ENCODE measurements around the gene ATP2A2.

The ATP2A2 gene

DNA sequence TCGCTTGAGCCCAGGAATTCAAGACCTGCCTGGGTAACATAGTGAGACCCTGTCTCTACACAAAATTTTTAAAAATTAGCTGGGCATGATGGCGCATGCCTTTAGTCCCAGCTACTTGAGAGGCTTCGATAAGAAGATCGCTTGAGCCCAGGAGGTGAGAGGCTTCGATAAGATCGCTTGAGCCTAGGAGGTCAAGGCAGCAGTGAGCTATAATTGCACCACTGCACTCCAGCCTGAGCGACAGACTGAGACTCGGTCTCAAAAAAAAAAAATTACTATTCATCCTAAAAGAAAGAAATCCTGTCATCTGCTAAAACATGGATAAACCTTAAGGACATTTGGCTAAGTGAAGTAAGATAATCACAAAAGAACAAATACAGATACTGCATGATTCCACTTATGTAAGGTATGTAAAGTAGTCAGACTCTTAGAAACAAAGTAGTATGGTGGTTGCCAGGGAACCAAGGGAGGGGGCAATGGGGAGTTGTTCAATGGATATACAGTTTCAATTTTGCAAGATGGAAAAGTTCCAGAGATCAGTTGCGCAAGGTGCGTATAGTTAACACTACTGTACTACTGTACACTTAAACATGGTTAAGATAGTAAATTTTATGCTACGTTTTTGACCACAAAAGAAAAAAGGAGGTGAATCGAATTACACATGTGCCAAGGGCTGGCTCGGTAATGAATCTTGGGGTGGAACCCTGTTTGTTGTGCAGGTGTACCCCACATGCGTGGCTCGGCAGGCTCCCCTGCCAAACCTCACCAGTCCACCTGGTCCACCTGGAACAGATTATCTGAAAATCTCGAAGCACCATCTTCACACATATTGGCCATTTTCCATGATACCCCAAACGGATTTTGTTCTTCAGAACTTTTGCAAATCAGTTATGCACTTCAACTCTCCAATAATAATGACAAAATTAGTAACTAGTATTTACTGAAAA, 18.3 kb upstream of the ATP2A2 start:
- no peak for DNase-seq (ENCODE audit: low read depth)

DNA sequence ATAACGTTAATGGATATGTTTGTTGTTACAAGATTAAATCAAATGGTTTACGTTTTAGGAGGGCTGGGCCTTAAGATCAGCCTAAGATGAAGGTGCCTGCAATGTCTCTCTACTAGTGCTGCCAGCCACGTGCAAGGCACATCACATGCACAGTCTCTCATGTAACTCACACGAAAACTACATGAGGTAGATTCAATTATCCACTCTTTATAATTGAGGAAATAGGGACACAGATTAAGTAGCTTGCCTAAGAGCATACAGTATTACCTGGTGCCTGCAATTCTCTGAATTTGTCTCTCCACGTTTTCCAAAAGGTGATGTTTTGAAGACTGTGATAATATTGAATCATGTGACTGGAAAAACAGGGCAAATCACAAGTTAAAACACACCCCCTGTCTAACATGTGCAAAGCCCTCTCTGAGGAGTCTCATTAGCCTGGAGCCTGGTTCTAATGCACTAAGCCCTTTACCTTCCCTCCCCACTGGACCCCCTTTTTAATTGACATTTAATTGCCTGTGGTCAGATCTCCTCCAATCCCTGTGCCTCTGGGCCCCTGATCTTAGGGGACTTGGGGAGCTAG, 14.6 kb upstream of the ATP2A2 start:
- DNase-seq (ENCODE audit: low read depth), result no peak

DNA sequence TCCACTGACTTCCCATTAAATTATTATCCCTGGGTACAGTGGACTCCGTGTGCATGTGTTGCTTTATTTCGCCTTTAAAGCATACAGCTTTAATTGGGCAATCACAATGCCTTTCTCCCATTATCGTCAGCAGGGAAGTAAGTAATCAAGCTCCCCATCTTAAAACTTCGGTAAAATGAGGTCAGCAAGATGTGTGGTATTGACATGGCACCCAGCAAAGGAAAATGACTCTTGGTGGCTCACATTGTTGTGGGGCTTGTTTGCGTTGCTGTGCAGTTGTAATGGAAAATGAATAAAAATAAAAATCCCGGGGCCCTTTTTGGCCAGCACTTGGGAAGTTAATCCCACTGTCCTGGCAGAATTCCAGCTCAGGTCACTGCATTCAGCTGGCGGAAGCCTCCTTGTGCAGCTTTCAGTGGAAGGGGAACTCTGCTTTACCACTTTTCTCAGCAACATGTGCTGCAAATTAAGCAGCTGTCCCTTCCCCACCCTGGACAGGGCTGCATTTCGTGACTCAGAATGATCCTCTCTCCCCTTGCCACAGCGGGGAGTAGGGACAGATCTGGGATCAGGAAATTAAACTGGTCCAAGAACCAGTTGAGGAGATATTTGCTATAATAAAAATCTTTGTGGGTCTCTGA, 13.9 kb upstream of the ATP2A2 start:
- no peak for DNase-seq (ENCODE audit: low read depth)

DNA sequence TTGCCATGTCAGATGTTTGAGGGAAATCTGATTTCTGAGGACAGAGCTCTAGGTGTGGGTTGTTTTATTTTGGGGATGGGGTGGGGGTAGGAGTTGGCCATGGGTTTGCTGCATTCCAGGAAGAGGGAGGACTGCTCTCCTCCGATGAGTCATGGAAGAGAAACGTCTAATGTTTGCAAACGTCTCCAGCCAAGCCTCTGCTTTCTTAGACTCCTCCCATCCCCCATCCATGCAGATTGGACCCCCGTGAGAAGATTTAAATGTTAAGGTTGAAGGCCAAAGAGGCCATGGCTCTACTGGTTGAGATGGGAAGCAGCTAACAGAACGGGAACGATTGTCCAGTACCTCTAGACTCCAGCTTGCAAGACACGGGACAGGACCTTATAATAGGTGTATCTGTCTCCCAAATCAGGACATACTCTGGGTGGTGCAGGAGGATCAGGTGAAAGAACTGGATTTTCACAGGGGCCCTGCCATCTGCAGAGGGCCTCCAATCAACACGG, 11.4 kb upstream of the ATP2A2 start:
- no peak for DNase-seq (ENCODE audit: low read depth)

DNA sequence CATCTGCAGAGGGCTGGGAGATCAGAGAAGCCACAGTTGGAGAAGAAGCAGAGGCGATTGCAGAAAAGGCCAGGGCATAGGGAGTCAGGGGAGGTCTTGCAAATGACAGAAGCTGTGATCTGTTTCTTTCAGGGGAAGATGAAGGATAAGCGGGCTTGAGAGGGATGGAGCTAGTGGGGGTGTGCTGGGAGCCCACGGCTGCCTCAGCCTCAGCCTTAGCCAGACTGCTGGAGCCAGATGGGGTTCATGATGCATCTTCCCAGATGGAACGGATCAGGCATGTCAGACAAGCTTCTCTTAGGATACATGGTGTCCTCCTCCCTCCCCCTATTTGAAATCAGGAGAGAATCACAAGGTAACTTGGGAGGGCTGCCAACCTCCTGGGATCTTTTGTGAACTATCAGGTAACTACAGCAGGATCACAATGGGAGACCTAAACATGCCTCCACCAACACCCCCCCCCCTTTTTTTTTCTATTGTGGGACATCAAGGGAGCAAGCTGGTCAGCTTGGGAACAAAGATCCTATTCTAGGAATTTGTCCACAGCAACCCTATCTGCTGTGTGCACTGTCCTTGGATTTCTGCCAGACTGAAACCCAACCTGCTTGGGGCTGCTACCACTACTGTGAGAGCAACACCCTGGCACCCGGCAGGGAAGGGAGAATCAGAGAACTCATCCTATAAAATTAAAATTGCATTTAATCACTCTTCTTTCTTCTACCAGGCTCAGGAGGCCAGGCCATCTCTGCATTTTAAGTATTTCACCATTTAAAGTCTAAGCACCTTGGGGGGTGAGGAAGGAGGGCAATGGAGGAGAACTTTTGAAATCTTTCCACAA, 10.7 kb upstream of the ATP2A2 start:
- no peak for DNase-seq (ENCODE audit: low read depth)

DNA sequence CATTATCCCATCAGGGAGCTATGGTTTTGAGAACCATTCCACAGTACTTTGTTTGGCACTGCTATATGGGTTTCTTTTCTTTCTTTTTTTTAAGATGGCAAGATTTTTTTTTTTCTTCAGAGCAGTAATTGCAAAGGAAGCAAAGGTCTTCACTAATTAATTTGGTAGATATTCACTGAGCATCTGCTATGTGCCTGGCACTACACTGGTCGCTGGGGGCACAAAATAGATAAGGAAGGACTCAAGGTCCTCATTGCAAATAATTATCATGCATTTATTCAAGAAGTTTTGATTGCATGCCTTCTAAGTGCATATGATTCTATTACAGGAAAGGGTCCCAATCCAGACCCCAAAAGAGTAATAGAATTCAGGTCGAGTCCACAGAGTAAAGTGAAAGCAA, 10.0 kb upstream of the ATP2A2 start:
- DNase-seq (ENCODE audit: low read depth), result no peak

DNA sequence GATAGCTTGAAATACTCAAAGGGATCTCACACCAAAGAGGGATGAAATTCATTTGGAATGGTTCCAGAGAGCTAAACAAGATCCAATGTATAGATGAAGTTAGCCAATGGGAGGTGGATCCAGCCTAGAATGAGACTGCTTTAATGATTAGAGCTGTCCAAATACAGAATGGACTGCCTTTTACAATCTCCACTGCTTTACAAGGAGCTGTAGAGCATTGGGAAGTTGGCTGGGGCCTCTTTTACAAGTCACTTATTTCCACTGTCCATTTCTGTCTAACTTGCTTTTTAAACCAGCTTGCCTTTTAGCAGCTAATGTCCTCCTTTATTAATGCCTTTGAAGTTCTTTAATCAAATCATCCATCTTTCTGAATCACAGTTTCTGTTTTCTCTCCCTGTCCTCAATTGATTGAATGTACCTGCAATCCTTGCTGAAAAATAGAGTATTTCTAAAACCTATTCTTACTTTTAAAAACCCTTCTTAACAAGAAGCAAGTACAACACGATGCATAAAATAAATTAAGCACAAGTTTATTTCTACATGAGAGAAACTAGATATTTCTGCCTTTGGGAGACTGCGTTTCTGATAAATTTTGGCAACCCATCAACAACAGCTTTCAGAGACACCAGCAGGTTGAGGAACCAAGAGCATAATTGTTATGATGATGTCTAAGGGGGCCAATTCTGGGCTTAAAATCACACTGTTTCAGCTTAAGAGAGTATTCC, 3.4 kb upstream of the ATP2A2 start:
- DNase-seq (ENCODE audit: low read depth), result no peak

DNA sequence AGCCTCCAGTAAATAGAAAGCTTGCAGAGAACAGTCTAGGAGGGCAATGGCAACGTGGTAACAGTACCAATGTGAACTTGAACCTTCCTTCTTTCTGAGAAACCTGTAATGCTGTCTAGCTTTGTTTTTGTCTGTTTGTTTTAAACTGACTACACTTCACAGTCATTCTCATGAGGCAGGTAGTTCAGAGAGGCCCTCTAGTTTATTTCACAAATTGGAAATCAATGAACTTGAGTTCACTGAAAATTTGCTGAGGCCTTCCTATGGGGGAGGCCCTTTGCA, 2.9 kb upstream of the ATP2A2 start:
- DNase-seq (ENCODE audit: low read depth), result no peak

DNA sequence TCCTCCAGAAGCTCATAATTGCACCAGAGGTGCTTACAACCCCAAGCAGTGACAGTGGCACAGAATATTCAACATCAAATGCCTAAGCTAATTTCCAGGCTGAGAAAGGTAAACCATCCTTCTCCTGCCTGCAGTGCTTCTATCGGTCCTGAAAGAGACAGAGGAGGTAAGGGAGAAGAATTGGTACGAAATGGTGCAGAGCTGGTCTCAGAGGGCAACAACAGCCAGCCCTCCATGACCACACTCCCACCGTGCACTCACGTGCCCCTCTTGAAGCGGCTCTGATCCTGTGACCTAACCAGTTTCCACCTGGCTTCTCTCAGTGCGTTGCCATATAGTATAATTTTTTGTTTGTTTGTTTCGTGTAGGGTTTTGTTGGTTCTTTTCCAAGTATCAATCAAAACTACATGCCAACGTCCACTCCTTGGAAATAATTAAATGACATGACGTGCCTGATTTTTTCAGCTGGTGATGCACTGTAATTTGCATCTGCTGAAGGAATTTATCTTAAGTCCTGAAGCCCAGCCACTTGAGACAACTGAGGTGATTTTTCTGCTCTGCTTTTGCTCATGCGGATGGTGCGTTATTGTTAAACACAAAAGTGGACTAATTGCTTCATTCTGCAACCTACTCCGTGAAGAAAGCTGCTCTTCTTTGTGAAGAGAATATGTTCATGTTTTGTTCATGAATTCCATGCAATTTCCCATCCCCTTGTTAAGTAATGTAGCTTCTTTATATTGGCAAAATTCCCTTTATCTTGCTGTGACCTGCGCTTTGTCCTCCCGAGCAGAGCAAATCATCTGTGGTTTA, 1.3 kb upstream of the ATP2A2 start:
- no peak for DNase-seq (ENCODE audit: low read depth)

DNA sequence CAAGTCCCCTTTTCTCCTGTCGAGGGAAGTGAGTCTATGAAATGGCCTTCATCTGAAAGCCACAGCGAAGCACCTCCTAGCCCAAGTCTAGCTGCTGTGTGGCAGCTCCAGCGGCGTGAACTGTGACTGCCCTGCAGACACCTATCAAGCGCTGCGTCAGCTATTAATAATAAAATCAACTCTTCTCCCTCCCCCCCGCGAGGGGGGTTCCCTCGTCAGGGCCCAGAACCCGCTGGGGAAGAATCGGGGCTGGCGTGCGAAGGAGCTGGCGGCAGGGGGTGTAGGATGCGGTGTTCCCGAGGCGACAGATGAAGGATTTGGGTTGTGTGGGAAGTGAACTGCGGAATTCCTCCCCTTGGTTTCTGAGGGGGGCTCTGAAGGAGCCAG, 662 bp upstream of the ATP2A2 start:
- peak; percentile 47 for DNase-seq (ENCODE audit: low read depth)

DNA sequence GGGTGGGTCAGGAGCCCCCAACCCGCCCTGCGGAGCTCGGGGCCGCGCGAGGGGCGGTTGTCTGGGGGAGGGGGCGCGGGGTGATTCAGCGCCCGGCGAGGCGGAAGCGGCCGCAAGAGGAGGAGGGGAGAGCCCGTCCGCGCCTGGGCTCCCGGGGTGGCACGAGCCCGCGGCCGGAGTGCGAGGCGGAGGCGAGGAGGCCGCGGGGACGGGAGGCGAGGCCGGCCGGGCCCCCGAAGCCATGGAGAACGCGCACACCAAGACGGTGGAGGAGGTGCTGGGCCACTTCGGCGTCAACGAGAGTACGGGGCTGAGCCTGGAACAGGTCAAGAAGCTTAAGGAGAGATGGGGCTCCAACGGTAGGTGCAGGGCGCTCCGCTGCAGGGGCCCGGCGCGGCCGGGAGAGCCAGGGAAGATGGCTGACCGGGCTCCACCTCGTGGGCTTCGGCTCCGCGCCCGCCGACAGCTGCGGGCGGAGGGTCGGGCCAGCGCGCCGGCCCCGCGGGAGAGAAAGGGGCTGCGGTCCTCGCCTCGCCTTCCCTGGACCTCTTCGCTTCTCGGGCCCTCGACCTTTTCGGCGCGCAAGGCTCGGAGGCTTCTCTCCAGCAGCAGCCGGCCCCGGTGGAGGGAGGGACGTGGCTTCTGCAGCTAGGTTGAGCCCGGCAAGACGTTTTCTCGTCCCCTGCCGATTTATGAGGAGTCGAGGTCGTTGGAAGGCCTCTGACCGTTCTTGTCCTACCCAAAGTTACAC, 677 bp downstream of the ATP2A2 start:
- peak; percentile 21 for DNase-seq (ENCODE audit: low read depth)

DNA sequence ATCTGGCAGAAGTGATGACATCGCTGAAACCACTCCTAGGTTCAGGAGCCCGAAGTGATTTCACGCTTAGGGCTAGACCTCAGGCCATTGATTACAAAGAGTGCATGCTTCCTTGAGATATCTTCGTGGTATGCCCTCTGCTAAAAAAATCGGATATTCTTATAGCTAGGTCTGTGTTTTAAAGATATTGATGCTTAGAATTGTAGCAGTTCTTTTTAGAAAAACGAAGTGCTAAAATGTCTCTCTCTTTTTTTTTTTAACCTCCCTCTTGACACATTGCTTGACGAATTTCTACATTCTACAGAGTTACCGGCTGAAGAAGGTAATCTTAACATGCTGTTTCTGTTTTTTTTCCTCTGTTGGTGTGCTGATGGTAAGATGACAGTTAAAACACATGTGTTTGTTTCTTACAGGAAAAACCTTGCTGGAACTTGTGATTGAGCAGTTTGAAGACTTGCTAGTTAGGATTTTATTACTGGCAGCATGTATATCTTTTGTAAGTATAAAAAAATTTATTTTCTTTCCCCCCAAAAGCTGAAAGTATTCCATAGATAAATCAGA, 1.3 kb downstream of the ATP2A2 start:
- no peak for DNase-seq (ENCODE audit: low read depth)

DNA sequence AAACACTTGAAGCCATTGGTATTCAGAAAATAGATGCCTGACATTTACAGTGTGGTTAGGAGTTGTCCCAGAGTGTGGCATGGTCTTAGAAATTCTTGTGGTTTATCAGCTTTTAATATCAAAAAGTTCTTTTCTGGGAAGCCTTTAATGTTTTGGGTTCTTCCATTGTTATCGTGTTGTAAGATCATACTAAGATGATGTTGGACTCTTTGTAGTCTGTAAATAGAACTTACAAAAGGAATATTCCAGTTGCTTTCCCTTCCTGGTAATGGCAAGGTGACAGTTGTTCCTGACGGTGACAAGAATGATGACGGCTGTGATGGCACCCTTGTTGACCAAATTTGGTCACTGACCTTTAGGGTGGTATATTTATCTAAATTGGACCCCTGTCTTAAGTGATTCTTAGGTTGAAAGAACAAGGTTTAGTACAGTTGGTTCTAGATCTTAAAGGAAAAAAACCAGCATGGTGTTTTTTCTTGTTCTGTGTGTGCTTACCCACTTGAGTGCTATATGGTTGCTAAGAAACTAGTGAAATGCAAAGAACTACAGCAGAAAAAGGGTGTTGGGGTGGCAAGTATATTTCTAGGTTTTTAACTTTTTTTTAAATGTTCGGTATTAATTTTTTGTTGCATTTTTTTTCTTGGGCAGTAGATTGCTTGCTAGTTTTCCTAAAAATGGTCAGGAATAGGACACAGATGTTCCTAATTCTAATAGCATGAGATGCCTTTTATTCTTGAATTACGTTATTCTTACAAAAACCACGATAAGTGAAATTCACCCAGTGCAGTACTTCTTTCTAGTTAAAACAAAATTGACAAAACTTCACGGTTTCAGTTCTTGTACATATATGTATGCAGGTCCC, 2.1 kb downstream of the ATP2A2 start:
- no peak for DNase-seq (ENCODE audit: low read depth)

DNA sequence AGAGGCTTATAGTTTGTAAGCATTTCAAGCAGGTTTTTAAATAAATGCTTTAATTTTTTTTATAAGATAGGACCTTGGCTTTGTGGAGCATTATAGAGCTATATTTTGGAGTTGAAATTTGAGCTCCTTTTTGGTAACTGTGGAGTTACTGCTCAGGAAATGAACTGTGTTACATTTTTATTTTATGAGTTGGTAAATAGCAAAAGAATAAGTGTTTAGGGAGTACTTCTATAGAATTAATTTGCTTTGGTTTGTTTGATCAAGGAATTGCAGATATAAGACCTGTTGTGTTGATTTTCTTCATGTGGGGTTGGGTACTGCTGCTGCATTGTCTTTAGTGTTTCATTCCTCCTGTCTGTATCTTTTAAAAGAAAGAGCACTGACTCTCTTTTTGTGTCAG, 3.5 kb downstream of the ATP2A2 start:
- DNase-seq (ENCODE audit: low read depth), result no peak

DNA sequence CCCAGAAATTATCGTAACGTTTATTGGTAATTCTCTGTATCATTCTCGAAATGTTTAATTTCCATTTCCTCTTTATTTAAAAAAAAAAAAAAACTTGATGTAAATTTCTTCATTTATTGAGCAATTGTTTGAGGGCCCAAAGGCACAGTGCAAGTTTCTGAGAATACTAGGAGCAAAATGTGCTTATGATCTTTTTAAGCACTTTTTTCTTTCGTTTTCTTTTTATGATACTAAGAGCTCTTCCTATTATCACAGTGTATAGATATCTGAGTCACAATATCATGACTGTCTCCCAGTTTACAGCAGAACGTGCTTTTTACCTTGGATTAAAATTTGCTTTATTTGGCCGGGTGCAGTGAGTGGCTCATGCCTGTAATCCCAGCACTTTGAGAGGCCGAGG, 5.6 kb downstream of the ATP2A2 start:
- no peak for DNase-seq (ENCODE audit: low read depth)

DNA sequence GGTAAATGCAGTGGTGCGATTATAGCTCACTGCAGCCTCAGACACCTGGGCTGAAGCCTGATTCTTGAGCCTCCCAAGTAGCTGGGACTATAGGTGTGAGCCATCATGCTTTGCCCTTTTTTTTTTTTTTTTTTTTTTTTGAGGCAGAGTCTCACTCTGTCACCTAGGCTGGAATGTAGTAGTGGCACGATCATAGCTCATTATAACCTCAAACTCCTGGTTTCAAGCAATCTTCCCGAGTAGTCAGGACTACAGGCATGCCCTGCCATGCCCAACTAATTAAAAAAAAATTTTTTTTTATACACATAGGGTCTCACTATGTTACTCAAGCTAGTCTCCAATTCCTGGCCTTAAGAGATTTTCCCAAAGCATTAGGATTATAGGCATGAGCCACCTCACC, 6.9 kb downstream of the ATP2A2 start:
- no peak for DNase-seq (ENCODE audit: low read depth)

DNA sequence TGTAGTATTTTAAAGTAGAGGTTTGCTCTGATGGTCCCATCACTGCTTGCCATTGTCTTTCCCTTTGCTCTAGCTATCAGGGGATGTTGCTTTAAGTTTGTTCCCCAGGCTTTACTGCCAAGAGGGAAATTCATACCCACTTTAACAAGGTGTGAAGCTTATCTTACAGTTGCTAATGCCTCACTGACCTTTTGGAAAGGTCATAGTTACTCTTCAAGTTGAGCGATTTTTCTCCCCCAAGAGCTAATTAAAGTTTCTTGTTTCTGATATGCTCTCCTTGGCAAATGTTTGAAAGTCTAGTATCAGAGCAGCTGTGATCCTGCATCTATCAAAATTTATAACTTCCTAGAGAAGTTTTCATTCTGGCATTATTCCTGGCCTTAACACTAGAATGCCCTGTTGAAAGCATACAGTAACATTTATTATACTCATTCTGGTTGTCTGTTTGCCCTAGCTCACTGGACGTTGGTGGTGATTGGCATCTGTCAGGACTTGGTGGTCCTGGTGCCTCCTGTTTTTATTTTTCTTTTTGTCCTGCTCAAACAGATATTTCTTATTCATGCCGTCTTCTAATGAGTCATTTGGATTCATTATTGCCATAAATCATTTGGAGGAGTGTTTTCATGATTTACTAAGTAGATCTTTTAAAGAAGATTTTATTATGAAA, 8.1 kb downstream of the ATP2A2 start:
- DNase-seq (ENCODE audit: low read depth), result no peak

DNA sequence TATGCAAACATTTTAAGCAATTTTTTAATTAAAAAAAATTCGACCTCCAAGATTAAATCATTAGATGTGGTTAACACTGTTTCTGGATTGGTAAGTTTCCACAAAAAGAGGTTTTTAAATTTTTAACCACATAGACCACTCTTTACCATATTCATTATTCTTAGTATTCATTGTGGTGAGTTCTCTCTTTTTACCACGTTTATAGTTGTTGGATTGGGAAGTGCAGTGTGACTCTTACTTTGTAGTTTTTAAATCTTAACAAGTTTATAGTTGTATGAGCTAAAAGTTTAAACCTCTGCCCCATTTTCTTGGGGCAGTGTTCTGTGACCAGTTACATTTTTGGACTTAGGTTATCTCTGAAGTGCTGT, 8.6 kb downstream of the ATP2A2 start:
- DNase-seq (ENCODE audit: low read depth), result no peak
